ENCODE measurements around the gene VSX2. TPM values are rescaled to one million over a fixed set of nuclear protein-coding genes. Genes with fewer than 3 reads are reported as not detected.

Gene VSX2
- total and polyA plus RNA-seq, 2 experiments from 2014 or later = 0.49 to 0.52 TPM

DNA sequence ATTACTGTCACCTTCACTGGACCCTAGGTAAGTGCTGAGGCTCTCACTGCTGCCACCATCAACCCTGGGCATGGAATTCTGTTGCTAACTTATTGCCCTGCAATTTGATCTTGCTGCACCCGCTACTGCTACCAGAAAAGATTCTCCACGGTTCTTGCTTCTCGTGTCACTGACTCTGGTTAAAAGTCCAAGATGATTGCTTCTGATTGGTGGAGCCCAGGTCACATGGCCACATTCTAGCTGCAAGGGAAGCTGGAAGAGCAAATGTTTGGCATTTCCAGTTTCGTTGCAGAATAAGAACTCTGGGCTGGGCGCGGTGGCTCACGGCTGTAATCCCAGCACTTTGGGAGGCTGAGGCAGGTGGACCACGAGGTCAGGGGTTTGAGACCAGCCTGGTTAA, 7.5 kb upstream of the VSX2 start (continued):
- no peak for TF ChIP-seq STAT1 (IDR thresholded peaks at IDR 0.05; ENCODE audit: unreplicated experiment)
- TF ChIP-seq CREB1 (CRISPR knock-in tag; IDR thresholded peaks at IDR 0.05; ENCODE audit: low read depth) = no peak
- TF ChIP-seq ZNF331 (CRISPR knock-in tag; IDR thresholded peaks at IDR 0.05; ENCODE audit: low read depth) = no peak
- TF ChIP-seq ZNF114 (CRISPR knock-in tag; IDR thresholded peaks at IDR 0.05) = no peak
- no peak for TF ChIP-seq EZH2phosphoT487 (IDR thresholded peaks at IDR 0.05; ENCODE audit: unreplicated experiment)
- no peak for TF ChIP-seq EZH2 (IDR thresholded peaks at IDR 0.05; ENCODE audit: low read depth, unreplicated experiment)
- TF ChIP-seq, protein P1, sequence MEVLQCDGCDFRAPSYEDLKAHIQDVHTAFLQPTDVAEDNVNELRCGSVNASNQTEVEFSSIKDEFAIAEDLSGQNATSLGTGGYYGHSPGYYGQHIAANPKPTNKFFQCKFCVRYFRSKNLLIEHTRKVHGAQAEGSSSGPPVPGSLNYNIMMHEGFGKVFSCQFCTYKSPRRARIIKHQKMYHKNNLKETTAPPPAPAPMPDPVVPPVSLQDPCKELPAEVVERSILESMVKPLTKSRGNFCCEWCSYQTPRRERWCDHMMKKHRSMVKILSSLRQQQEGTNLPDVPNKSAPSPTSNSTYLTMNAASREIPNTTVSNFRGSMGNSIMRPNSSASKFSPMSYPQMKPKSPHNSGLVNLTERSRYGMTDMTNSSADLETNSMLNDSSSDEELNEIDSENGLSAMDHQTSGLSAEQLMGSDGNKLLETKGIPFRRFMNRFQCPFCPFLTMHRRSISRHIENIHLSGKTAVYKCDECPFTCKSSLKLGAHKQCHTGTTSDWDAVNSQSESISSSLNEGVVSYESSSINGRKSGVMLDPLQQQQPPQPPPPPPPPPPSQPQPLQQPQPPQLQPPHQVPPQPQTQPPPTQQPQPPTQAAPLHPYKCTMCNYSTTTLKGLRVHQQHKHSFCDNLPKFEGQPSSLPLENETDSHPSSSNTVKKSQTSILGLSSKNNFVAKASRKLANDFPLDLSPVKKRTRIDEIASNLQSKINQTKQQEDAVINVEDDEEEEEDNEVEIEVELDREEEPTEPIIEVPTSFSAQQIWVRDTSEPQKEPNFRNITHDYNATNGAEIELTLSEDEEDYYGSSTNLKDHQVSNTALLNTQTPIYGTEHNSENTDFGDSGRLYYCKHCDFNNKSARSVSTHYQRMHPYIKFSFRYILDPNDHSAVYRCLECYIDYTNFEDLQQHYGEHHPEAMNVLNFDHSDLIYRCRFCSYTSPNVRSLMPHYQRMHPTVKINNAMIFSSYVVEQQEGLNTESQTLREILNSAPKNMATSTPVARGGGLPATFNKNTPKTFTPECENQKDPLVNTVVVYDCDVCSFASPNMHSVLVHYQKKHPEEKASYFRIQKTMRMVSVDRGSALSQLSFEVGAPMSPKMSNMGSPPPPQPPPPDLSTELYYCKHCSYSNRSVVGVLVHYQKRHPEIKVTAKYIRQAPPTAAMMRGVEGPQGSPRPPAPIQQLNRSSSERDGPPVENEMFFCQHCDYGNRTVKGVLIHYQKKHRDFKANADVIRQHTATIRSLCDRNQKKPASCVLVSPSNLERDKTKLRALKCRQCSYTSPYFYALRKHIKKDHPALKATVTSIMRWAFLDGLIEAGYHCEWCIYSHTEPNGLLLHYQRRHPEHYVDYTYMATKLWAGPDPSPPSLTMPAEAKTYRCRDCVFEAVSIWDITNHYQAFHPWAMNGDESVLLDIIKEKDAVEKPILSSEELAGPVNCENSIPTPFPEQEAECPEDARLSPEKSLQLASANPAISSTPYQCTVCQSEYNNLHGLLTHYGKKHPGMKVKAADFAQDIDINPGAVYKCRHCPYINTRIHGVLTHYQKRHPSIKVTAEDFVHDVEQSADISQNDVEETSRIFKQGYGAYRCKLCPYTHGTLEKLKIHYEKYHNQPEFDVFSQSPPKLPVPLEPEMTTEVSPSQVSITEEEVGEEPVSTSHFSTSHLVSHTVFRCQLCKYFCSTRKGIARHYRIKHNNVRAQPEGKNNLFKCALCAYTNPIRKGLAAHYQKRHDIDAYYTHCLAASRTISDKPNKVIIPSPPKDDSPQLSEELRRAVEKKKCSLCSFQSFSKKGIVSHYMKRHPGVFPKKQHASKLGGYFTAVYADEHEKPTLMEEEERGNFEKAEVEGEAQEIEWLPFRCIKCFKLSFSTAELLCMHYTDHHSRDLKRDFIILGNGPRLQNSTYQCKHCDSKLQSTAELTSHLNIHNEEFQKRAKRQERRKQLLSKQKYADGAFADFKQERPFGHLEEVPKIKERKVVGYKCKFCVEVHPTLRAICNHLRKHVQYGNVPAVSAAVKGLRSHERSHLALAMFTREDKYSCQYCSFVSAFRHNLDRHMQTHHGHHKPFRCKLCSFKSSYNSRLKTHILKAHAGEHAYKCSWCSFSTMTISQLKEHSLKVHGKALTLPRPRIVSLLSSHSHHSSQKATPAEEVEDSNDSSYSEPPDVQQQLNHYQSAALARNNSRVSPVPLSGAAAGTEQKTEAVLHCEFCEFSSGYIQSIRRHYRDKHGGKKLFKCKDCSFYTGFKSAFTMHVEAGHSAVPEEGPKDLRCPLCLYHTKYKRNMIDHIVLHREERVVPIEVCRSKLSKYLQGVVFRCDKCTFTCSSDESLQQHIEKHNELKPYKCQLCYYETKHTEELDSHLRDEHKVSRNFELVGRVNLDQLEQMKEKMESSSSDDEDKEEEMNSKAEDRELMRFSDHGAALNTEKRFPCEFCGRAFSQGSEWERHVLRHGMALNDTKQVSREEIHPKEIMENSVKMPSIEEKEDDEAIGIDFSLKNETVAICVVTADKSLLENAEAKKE (CRISPR knock-in tag; IDR thresholded peaks at IDR 0.05) = no peak
- no peak for TF ChIP-seq POLR2AphosphoS5 (IDR thresholded peaks at IDR 0.05; ENCODE audit: low read depth)
- TF ChIP-seq JUNB (IDR thresholded peaks at IDR 0.05; ENCODE audit: unreplicated experiment) = no peak

DNA sequence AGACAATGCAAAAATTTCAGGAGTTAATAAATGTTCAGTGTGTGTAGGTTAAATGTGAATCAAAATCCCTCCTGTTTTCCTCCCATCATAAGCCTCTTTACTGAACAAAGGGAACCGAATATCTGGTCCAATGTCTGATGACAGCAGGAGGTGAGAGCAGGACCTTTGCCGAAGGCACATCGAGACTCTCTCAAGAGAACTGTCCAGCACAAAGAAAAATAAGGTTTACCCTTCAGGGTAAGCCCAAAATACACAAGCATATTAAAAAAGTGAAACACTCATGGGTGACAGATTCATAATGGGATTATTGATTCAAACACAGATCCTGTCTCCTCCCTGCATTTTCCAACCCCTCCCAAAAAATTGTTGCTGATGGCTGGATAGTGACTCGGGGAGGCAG, 4.2 kb upstream of the VSX2 start:
- Histone ChIP-seq H4K20me1 (replicated peaks; ENCODE audit: insufficient read depth) (no peaks in the 10 kb centered on the region), H3K4me2 (no peak overlapping the region), H3K4me3 (no peak overlapping the region), H2AFZ (no peak overlapping the region), H3K36me3 (ENCODE audit: insufficient read depth) (no peaks in the 10 kb centered on the region), H3K4me1 (ENCODE audit: insufficient read depth) (no peaks in the 10 kb centered on the region; the same call in 1 of the 2 replicates), H3K27me3 (ENCODE audit: insufficient read depth) (peaks cover 38% of the 10 kb centered on the region), H3K79me2 (replicated peaks; ENCODE audit: insufficient read depth) (no peaks in the 10 kb centered on the region), H3K9me2 (ENCODE audit: insufficient read depth) (no peaks in the 10 kb centered on the region), H3K27ac (ENCODE audit: low read depth) (no peak overlapping the region), H3F3A (replicated peaks; ENCODE audit: low read depth) (no peaks in the 10 kb centered on the region)
- peaks cover 4% of the 10 kb centered on the region for H3K4me1 Mint-ChIP-seq
- peaks cover 2% of the 10 kb centered on the region; the same call in 1 of the 3 replicates for H3K36me3 Mint-ChIP-seq (ENCODE audit: low read depth)
- H3K27ac Mint-ChIP-seq = no peak overlapping the region
- peaks cover 16% of the 10 kb centered on the region for H3K9me3 Mint-ChIP-seq
- no peak for DNase-seq (ENCODE audit: low spot score)
- no peak for ATAC-seq
- H3K4me3 Mint-ChIP-seq = no peak overlapping the region
- H3K27me3 Mint-ChIP-seq (ENCODE audit: insufficient read depth, low read depth, poor library complexity) = peaks cover 43% of the 10 kb centered on the region
- TF ChIP-seq ZNF331 (CRISPR knock-in tag; IDR thresholded peaks at IDR 0.05; ENCODE audit: low read depth) = no peak
- TF ChIP-seq, protein P2, sequence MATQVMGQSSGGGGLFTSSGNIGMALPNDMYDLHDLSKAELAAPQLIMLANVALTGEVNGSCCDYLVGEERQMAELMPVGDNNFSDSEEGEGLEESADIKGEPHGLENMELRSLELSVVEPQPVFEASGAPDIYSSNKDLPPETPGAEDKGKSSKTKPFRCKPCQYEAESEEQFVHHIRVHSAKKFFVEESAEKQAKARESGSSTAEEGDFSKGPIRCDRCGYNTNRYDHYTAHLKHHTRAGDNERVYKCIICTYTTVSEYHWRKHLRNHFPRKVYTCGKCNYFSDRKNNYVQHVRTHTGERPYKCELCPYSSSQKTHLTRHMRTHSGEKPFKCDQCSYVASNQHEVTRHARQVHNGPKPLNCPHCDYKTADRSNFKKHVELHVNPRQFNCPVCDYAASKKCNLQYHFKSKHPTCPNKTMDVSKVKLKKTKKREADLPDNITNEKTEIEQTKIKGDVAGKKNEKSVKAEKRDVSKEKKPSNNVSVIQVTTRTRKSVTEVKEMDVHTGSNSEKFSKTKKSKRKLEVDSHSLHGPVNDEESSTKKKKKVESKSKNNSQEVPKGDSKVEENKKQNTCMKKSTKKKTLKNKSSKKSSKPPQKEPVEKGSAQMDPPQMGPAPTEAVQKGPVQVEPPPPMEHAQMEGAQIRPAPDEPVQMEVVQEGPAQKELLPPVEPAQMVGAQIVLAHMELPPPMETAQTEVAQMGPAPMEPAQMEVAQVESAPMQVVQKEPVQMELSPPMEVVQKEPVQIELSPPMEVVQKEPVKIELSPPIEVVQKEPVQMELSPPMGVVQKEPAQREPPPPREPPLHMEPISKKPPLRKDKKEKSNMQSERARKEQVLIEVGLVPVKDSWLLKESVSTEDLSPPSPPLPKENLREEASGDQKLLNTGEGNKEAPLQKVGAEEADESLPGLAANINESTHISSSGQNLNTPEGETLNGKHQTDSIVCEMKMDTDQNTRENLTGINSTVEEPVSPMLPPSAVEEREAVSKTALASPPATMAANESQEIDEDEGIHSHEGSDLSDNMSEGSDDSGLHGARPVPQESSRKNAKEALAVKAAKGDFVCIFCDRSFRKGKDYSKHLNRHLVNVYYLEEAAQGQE (IDR thresholded peaks at IDR 0.05; ENCODE audit: unreplicated experiment) = no peak
- TF ChIP-seq, protein P3, sequence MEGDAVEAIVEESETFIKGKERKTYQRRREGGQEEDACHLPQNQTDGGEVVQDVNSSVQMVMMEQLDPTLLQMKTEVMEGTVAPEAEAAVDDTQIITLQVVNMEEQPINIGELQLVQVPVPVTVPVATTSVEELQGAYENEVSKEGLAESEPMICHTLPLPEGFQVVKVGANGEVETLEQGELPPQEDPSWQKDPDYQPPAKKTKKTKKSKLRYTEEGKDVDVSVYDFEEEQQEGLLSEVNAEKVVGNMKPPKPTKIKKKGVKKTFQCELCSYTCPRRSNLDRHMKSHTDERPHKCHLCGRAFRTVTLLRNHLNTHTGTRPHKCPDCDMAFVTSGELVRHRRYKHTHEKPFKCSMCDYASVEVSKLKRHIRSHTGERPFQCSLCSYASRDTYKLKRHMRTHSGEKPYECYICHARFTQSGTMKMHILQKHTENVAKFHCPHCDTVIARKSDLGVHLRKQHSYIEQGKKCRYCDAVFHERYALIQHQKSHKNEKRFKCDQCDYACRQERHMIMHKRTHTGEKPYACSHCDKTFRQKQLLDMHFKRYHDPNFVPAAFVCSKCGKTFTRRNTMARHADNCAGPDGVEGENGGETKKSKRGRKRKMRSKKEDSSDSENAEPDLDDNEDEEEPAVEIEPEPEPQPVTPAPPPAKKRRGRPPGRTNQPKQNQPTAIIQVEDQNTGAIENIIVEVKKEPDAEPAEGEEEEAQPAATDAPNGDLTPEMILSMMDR (conservative IDR thresholded peaks at IDR 0.05; ENCODE audit: low read depth in 2 of 2) = no peak
- no peak for TF ChIP-seq STAT1 (IDR thresholded peaks at IDR 0.05; ENCODE audit: unreplicated experiment)
- TF ChIP-seq EZH2phosphoT487 (IDR thresholded peaks at IDR 0.05; ENCODE audit: unreplicated experiment) = no peak
- TF ChIP-seq, protein P4, sequence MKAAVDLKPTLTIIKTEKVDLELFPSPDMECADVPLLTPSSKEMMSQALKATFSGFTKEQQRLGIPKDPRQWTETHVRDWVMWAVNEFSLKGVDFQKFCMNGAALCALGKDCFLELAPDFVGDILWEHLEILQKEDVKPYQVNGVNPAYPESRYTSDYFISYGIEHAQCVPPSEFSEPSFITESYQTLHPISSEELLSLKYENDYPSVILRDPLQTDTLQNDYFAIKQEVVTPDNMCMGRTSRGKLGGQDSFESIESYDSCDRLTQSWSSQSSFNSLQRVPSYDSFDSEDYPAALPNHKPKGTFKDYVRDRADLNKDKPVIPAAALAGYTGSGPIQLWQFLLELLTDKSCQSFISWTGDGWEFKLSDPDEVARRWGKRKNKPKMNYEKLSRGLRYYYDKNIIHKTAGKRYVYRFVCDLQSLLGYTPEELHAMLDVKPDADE (IDR thresholded peaks at IDR 0.05) = no peak
- no peak for TF ChIP-seq ZNF114 (CRISPR knock-in tag; IDR thresholded peaks at IDR 0.05)
- TF ChIP-seq EZH2 (IDR thresholded peaks at IDR 0.05; ENCODE audit: low read depth, unreplicated experiment) = no peak
- no peak for TF ChIP-seq JUNB (IDR thresholded peaks at IDR 0.05; ENCODE audit: unreplicated experiment)
